Stimulated activated CD8-positive, alpha-beta memory T cell treated with anti-CD3 and anti-CD28 coated beads, Interleukin-4, amount 100 ng/mL, for 48 hours (primary cell): ENCODE data around the gene KSR1.

Experiments used
- DNase-seq: peaks from one replicate; pipeline ENCODE4 v3.0.0-alpha.2; 2020

KSR1 gene

GRCh38 chr17:27520491-27521185 lies 64.4 kb downstream of the KSR1 start:
- no peak for DNase-seq

DNA sequence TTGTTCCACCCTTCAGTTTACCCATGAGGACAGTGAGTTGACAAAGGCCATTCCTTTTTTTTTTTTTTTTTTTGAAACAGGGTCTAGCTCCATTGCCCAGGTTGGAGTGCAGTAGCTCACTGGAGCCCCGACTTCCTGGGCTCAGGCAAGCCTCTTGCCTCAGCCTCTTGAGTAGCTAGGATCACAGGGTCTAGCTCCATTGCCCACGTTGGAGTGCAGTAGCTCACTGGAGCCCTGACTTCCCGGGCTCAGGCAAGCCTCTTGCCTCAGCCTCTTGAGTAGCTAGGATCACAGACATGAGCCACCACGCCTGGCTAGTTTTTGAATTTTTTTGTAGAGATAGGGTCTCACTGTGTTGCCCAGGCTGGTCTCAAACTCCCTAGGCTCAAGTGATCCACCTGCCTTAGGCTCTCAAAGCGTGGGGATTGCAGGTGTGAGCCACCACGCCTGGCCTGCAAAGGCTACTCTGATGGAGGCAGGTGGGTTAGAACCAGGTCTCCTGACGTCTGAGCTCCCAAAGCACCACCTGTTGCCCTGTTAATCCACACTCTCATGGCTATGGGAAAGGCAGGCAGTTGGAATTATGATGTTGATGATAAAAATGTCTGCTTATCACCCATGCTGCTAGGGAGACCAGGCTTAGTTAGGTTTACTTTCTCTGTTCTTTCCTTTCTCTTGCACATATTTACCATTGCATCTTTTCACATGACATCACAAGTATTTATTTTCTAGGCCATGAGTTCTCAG lies 65.2 kb downstream of the KSR1 start:
- DNase-seq: no peak

DNA sequence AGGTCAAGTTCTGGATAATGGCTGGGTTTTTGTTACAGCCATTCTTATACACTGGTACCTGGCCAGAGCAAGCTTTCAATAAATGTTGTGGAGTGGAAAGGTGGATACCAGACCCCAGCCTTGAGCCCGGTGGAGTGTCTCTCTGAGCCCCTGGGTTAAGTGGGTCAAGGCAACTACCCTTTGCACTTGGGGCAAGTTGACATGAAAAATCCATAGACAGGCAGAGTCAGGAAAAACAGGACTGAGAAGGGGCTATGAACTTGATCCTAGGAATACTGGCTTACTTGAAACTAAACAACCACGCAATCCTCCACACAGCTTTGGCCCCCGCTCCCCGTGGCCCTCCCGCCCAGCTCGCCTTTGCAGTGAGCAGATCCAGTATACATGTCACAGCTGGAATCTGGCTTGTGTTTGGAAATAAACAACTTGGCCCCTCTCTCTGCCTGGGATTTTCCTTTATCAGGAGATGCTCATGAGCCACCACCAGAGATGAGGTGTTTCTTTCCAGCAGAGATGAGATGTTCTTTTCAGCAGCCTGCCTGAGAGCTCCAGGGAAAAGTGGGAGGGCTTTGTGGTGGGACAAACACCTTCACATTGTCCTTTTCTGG lies 65.9 kb downstream of the KSR1 start:
- no peak for DNase-seq

DNA sequence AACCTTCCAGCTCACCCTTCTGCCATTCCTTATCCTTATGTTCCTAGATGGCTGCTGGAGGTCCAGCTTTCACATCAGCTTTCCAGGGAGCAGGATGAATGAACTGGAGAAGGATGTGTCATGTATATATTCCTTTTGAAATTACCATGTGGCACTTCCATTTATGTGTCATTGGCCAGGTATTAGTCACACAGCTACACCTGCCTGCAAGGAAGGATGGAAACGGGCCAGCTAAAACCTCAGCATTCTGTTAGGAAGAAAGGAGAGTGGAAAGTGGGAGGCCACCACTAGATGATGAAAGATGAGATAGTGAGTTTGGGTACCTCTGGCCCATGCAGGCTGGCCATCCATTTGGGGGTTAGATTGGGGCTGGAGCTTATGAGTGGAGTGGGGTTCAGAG lies 67.5 kb downstream of the KSR1 start:
- no peak for DNase-seq

DNA sequence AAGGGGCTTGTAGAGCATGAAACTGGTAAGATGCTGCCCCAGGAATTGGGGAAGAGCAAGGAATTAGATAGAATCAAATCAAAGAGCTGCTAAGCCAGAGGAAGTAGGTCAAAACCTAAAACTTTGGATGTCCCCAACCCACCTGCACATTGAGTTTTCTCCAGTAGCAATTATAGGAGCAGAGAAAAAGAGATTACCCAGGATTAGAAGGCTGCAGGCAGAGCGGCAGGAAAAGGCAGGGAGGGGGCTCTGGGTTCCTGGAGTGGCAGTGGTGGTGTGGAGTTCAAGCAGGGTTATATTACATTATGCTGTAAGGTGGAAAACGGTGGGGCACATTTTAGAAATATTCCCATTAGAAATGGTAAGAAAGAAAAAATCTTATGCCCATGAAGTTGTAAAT lies 68.3 kb downstream of the KSR1 start:
- DNase-seq: no peak

DNA sequence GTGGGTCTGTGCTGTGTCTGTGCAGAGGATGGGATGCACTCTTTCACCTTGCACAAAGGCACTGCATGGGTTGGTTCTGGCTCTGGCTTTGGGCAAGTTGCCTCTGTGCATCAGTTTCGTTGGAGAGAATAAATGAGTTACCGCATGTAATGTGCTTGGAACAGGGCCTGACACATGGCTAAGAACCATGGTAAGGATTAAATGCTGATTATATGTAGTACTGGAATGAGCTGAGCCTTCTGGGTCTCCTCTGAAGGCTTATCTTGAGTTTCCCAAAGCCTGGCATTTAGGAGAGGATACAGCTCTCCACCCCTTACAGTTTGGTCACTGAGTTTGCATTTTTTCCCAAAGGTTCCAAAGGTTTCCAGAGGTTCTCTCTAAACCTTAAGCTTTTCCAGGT lies 69.1 kb downstream of the KSR1 start:
- DNase-seq: no peak

DNA sequence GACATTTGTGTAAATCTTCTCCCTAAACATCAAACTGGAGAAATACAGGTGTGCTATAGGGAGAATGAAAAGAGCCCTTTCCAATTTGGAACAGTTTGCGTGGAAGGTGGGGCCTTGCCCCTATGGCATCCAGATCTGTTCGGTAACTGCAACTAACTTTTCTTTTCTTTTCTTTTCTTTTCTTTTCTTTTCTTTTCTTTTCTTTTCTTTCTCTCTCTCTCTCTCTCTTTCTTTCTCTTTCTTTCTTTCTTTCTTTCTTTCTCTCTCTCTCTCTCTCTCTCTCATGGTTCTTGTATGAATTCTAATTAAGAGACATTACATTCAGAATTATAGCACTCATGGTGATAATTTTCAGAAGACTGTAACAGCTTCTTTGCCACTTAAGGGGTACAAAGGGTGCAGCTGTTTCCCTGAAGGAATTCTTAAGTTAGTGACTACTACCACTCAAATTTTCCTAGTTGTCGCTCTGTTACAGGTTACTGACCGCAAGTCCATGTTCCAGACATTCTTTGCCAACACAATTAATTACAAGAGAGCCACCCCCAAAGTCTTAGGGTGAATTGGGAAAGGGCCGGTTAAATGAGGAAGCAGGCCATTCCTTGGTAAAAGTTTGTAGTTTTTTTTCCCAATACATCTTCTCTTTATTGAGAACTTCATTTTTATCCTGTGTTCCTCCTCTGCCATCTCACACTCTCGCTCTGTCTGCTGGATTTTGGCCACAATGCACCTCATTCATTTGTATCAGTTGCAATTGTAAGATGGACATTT lies 69.8 kb downstream of the KSR1 start:
- DNase-seq: no peak

- peak; percentile 70 for DNase-seq
These were observed 70.4 kb downstream of the KSR1 start for GRCh38 chr17:27526604-27527002.

- no peak for DNase-seq
These were observed 73.1 kb downstream of the KSR1 start for GRCh38 chr17:27529230-27529796.

DNA sequence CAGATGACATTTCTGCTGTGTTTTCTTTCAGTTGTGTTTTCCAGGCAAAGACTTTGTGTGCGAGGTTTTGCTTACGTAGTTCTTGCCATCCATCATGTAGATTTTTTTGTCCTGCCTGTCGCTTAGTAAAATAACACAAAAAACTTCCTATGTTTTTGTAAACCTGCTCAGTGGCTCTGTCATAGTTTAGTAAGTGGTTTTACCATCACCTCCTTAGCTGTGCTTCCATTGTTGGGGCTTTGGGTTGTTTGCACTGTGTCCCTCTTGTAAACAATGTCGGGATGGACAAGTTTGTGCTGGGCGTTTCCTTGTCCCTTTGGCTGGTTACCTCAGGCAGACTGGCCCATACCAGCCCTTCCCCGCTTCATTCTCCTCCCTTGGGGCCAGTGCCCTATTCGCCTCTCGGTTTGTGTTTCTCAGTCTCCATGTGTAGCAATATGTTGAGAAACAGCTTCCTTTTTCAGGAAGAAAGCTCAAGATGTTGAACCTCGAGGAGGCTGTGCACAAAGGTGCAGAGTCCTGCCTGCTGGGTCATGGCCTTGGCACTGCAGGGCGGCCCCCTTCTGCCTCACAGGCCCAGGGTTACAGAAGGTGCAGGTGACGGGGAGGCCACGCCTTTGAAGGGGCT lies 74.6 kb downstream of the KSR1 start:
- no peak for DNase-seq

DNA sequence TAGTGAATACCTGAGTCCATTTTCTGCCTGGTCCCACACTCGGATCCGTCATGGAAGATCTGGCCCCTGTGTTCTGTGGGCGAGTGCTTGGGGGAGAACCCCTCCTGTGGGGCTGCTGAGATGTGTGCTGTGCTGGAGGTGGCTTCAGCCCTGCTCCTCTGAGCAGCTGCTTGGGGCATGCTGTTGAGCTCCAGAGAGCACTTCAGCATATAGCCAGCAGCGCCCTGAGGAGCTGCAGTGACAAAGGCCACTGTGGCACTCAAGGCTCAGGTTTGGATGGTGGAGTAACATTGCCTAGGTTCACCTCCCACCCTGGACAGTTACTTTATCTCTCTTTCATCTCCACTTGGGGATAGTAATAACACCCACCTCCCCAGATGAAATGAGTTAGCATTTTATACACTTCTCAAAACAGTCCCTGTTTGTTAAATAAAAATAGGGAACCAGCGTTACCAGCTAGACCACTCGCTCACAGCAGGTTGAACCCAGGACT lies 75.3 kb downstream of the KSR1 start:
- DNase-seq: no peak

DNA sequence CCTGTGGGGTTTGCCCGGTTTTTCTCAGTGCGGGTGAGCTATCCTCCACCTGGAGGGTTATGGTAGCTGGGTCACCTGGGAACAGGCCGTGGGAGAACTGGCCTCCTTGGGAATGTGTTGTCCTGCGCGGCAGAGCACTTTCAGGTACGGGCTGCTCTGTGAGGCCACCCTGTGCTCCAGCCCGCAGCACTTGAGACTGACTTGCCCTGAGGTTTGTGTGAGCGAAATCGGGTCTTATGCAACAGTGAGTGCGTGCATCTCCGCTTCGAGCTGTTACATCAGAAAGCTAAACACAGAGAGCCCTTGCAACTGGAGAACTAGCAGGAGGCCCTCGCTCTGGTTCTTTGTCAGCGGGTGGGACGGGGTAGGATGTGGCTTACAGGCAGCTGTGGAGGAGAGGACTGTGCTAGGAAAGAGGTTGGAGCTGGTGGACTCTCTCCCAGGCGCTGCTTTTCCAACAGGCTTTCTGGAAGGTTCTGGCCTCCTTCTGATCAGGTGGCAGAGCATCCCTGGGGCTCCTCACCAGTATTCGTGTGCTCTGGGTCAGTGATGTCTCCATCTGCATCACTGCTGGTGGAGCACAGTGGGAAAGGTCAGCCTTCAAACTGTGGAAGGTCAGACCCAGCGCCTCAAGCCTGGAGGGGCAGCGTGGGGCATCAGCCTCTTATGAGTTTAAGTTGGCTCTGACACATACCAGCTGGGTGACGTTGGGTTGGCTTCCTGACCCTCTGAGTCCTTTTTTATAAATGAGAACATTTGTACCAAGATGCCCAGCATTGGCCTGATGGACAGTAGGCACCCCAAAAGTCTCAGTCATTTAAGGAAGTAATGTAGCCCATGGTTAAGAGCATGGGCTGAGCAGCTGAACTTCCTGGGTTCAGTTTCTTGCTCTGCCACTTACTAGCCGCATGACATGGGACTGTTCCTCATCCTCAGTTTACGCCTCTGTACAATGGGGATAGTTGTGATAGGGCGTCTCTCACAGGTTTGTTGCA lies 76.3 kb downstream of the KSR1 start:
- no peak for DNase-seq

- no peak for DNase-seq
These were observed 77.9 kb downstream of the KSR1 start for GRCh38 chr17:27533874-27534815.

DNA sequence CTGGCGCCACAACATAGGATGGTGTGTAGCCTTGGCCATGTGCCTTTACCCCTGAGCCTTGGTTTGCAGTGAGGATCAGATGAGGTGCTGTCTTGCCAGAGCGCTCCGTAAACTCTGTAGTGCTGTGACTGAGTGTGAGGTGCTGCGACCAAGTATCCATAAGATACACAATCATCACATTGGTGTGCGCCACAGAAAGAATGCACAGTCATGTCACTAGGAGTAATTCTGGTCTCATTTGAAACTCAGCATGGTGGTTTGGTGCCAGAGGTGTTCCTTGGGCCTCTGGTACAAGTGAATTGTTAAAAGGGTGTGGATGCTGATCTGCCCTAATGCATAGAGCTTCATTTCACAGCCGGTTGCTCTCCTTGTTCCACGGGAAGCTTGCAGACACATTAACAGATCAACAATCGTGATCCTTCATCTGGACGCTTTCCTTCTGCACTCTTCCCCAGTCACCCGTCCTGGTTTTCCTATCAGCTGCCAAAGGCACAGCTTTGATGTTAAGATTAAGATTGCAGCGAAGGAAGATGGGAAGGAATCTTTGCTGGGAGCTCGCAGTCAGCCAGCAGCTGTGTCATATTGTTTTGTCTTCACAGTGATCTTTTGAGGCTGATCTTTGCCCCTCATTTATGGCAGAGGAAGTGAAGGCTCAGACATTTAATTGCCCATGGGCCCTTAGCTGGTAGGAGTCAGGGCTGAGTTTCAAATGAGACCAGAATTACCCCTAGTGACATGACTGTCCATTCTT lies 79.1 kb downstream of the KSR1 start:
- DNase-seq: no peak

DNA sequence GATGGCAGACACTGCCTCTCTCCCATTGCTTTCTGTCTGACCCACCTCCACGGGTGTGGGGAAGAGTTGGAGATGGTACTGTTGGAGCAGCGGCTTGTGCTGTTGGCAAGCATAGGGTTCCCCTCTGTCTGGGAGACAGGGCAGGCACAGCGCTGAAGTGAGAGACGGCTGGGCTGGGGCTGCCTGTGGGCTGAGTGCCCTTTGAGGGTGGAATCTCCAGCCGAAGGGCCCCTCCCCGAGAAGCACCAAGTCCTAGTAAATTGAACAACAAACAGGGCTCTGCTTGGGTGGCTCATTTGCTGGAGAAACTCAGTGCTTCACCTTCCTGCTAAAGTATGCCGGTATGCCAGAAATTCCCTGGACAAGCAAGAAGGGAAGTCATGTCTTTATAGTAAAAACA lies 79.7 kb downstream of the KSR1 start:
- DNase-seq: no peak

DNA sequence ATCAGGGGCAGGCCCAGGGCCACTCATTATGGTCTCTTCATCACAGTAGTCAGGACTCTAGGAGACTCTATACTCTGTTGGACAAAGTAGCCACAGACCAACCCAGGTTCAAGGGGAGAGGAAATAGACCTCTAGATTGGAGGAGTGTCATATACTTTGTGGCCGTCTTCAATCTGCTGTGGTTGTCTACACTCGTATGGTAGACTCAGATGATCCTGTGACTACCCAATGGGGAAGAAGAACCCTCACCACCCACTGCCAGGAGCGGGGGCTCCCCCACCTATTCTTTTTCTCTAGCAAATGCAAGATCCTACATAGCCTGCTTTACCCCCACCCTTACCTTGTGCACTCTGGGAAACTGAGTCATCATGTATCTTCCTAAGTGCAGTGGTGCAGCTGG lies 80.5 kb downstream of the KSR1 start:
- DNase-seq: no peak

GRCh38 chr17:27538156-27538955 lies 82.1 kb downstream of the KSR1 start:
- DNase-seq: no peak

DNA sequence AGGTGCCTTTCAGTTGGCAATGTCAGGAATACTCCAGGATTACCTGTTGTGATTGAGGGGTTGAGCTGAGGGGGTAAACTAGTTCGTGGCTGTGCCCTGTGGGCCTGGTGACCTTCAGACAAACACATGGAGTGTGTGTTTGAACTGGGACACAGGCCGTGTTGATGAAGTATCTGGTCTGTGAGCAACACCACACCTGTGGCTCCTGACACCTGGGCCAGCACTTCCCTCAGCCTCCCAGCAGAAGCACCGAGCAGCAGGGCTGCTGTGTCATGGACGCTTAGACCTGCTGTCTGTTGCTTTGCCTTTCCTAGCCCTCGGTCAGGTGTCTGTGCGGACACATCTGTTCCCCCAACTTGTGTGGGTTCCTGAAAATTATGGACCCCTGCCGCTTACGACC lies 82.9 kb downstream of the KSR1 start:
- DNase-seq: no peak
